Measurements from ENCODE around the gene CSF2RB.

Gene CSF2RB

GRCh38 chr22:36912694-36913426 lies 568 bp upstream of the CSF2RB start:
- no peak overlapping the region for H3K27ac ChIP-seq
- TF ChIP-seq CTCF (conservative IDR thresholded peaks at IDR 0.05) = no peak

- no peak overlapping the region for H3K27ac ChIP-seq
- TF ChIP-seq CTCF (conservative IDR thresholded peaks at IDR 0.05) = no peak
These were observed 943 bp downstream of the CSF2RB start for GRCh38 chr22:36914390-36914752.

- no peak for TF ChIP-seq CTCF (conservative IDR thresholded peaks at IDR 0.05)
- no peak overlapping the region for H3K27ac ChIP-seq
These were observed 2.6 kb downstream of the CSF2RB start for GRCh38 chr22:36916034-36916433.

GRCh38 chr22:36918586-36919284 lies 5.3 kb downstream of the CSF2RB start:
- no peak for TF ChIP-seq CTCF (conservative IDR thresholded peaks at IDR 0.05)
- H3K27ac ChIP-seq = no peak overlapping the region

- no peak overlapping the region for H3K27ac ChIP-seq
- no peak for TF ChIP-seq CTCF (conservative IDR thresholded peaks at IDR 0.05)
These were observed 8.1 kb downstream of the CSF2RB start for GRCh38 chr22:36921309-36922104.

GRCh38 chr22:36922105-36922608 lies 8.7 kb downstream of the CSF2RB start:
- H3K27ac ChIP-seq = no peak overlapping the region; the same call in 1 of the 2 replicates

More at GRCh38 chr22:36922105-36922608, 8.7 kb downstream of the CSF2RB start:
- TF ChIP-seq CTCF (conservative IDR thresholded peaks at IDR 0.05) = no peak

Measured in VCaP (cell line).